H9 (cell line): ENCODE data around the gene SETD7. TPM values are rescaled to one million over a fixed set of nuclear protein-coding genes. Genes with fewer than 3 reads are reported as not detected.

Experiments used
- DNase-seq: peaks from one replicate; pipeline ENCODE4 v3.0.0-alpha.2; 2017
- H2AFZ ChIP-seq: one replicate; pipeline ENCODE4 v1.6.1; 2013; ENCODE audit warnings: mild to moderate bottlenecking, low read length, control low read depth, moderate library complexity
- H2AK5ac ChIP-seq: 2 replicates; pipeline ENCODE4 v1.6.1; 2013; ENCODE audit warnings: low read length, control low read depth, mixed read lengths; ENCODE audit not compliant: insufficient read length
- H2BK120ac ChIP-seq: one replicate; pipeline ENCODE4 v1.6.1; 2013; ENCODE audit warnings: low read depth, mild to moderate bottlenecking, low read length, control low read depth, inconsistent platforms; ENCODE audit not compliant: poor library complexity, severe bottlenecking
- H2BK12ac ChIP-seq: 2 replicates; pipeline ENCODE4 v1.6.1; 2013; ENCODE audit warnings: low read length, control low read depth, mixed read lengths, low read depth; ENCODE audit not compliant: insufficient read length
- H2BK15ac ChIP-seq: 2 replicates; pipeline ENCODE4 v1.6.1; 2013; ENCODE audit warnings: low read depth, low read length, control low read depth
- H2BK20ac ChIP-seq: one replicate; pipeline ENCODE4 v1.6.1; 2013; ENCODE audit warnings: low read depth, mild to moderate bottlenecking, low read length, control low read depth, inconsistent platforms; ENCODE audit not compliant: poor library complexity, severe bottlenecking
- H2BK5ac ChIP-seq: 2 replicates; pipeline ENCODE4 v1.6.1; 2013; ENCODE audit warnings: low read length, control low read depth, mixed read lengths; ENCODE audit not compliant: insufficient read length
- H3K14ac ChIP-seq: 2 replicates; pipeline ENCODE4 v1.6.1; 2013; ENCODE audit warnings: low read length, control low read depth; ENCODE audit not compliant: insufficient read depth
- H3K18ac ChIP-seq: 2 replicates; pipeline ENCODE4 v1.6.1; 2013; ENCODE audit warnings: low read depth, mild to moderate bottlenecking, mixed read lengths, low read length, control low read depth; ENCODE audit not compliant: insufficient read length
- H3K23ac ChIP-seq: 2 replicates; pipeline ENCODE4 v1.6.1; 2013; ENCODE audit warnings: low read length, control low read depth, mixed read lengths, low read depth; ENCODE audit not compliant: insufficient read length
- H3K23me2 ChIP-seq: 2 replicates; pipeline ENCODE4 v1.6.1; 2013; ENCODE audit warnings: low read depth, mild to moderate bottlenecking, mixed read lengths, low read length, control low read depth; ENCODE audit not compliant: insufficient read length, poor library complexity, severe bottlenecking
- H3K27ac ChIP-seq: 2 replicates; pipeline ENCODE4 v1.5.1; 2013; ENCODE audit warnings: low read length, control low read depth, mixed read lengths, low read depth; ENCODE audit not compliant: insufficient read length
- H3K27me3 ChIP-seq: 2 replicates; pipeline ENCODE4 v1.6.1; 2013; ENCODE audit warnings: low read length, control low read depth, inconsistent platforms; ENCODE audit not compliant: insufficient read depth
- H3K4ac ChIP-seq: 2 replicates; pipeline ENCODE4 v1.6.1; 2013; ENCODE audit warnings: low read depth, mild to moderate bottlenecking, control low read depth, inconsistent platforms, low read length, moderate library complexity
- H3K4me1 ChIP-seq: 2 replicates; pipeline ENCODE4 v1.6.1; 2013; ENCODE audit warnings: low read length, control low read depth, inconsistent platforms; ENCODE audit not compliant: insufficient read depth
- H3K4me2 ChIP-seq: 2 replicates; pipeline ENCODE4 v1.6.1; 2013; ENCODE audit warnings: low read length, control low read depth, mixed read lengths; ENCODE audit not compliant: insufficient read length, insufficient read depth
- H3K56ac ChIP-seq: 2 replicates; pipeline ENCODE4 v1.6.1; 2013; ENCODE audit warnings: low read depth, mild to moderate bottlenecking, mixed read lengths, low read length, control low read depth; ENCODE audit not compliant: insufficient read length
- H3K79me1 ChIP-seq: 2 replicates; pipeline ENCODE4 v1.6.1; 2013; ENCODE audit warnings: low read depth, mild to moderate bottlenecking, moderate library complexity, low read length, control low read depth, inconsistent platforms; ENCODE audit not compliant: insufficient read depth, poor library complexity, severe bottlenecking
- H3K79me2 ChIP-seq: 2 replicates; pipeline ENCODE4 v1.6.1; 2013; ENCODE audit warnings: low read length, control low read depth, inconsistent platforms; ENCODE audit not compliant: insufficient read depth
- H3K9ac ChIP-seq: 2 replicates; pipeline ENCODE4 v1.6.1; 2013; ENCODE audit warnings: low read length, control low read depth, mixed read lengths; ENCODE audit not compliant: insufficient read length; ENCODE audit errors: extremely low read depth
- H3K9me3 ChIP-seq: one replicate; pipeline ENCODE4 v1.6.1; 2013; ENCODE audit warnings: low read depth, low read length, inconsistent platforms; ENCODE audit not compliant: control insufficient read depth
- H3T11ph ChIP-seq: one replicate; pipeline ENCODE4 v1.6.1; 2013; ENCODE audit warnings: mild to moderate bottlenecking, low read length, control low read depth, inconsistent platforms
- H4K20me1 ChIP-seq: one replicate; pipeline ENCODE4 v1.6.1; 2013; ENCODE audit not compliant: control insufficient read depth, insufficient read length, insufficient read depth
- H4K5ac ChIP-seq: 2 replicates; pipeline ENCODE4 v1.6.1; 2013; ENCODE audit warnings: low read depth, mild to moderate bottlenecking, mixed read lengths, low read length, control low read depth; ENCODE audit not compliant: insufficient read length
- H4K8ac ChIP-seq: replicated peaks from 2 replicates; pipeline ENCODE4 v1.6.1; 2013; ENCODE audit warnings: low read length, control low read depth, mixed read lengths, low read depth; ENCODE audit not compliant: insufficient read length
- H4K91ac ChIP-seq: 2 replicates; pipeline ENCODE4 v1.6.1; 2013; ENCODE audit warnings: low read depth, mild to moderate bottlenecking, moderate library complexity, mixed read lengths, low read length, control low read depth; ENCODE audit not compliant: insufficient read length
- H3K27ac Mint-ChIP-seq, 3 experiments: 2 replicates in 2 of 3; 3 replicates in 1 of 3; pipeline ENCODE4 v1.8.0; 2020 to 2021; ENCODE audit warnings: mixed read lengths in 3 of 3, mild to moderate bottlenecking in 1 of 3, moderate library complexity in 1 of 3
- H3K27me3 Mint-ChIP-seq: 2 replicates; pipeline ENCODE4 v1.8.0; 2021; ENCODE audit warnings: low read depth, mild to moderate bottlenecking, moderate library complexity, mixed read lengths
- H3K36me3 Mint-ChIP-seq, 3 experiments: 2 replicates in 2 of 3; 3 replicates in 1 of 3; pipeline ENCODE4 v1.8.0; 2020 to 2021; ENCODE audit warnings: low read depth in 3 of 3, mixed read lengths in 3 of 3; ENCODE audit not compliant: insufficient read depth in 1 of 3
- H3K4me1 Mint-ChIP-seq, 2 experiments: 2 replicates each; pipeline ENCODE4 v1.8.0; 2020; ENCODE audit warnings: mixed read lengths in 2 of 2
- H3K4me3 Mint-ChIP-seq, 2 experiments: 2 replicates in 1 of 2; 3 replicates in 1 of 2; pipeline ENCODE4 v1.8.0; 2020 to 2021; ENCODE audit warnings: mild to moderate bottlenecking in 2 of 2, mixed read lengths in 2 of 2, moderate library complexity in 1 of 2
- H3K9me3 Mint-ChIP-seq, 2 experiments: 2 replicates in 1 of 2; 3 replicates in 1 of 2; pipeline ENCODE4 v1.8.0; 2020; ENCODE audit warnings: mild to moderate bottlenecking in 2 of 2, mixed read lengths in 2 of 2, moderate library complexity in 1 of 2
- WGBS: extraction: QIAGEN DNeasy Blood & Tissue Kit; methylation state at CpG from one replicate; pipeline ENCODE4 v1.1.7; 2013; ENCODE audit warnings: missing lambda C conversion rate, low lambda C conversion rate, mixed read lengths; ENCODE audit not compliant: insufficient read length; ENCODE audit errors: extremely low coverage; 5-methylcytosine and 5-hydroxymethylcytosine counted together
- total RNA-seq: library from RNA; stranded (reverse); gene quantifications from 2 replicates; pipeline ENCODE4 v1.2.1, GENCODE V29; 2021
- TF ChIP-seq, protein P1 (sequence below): fragments of 200-600 bp; sonication (generic); conservative IDR thresholded peaks from 3 replicates; pipeline ENCODE4 v1.8.0; 2021; ENCODE audit warnings: antibody characterized with exemption, mild to moderate bottlenecking

The SETD7 gene
- total RNA-seq, 1 experiment from 2014 or later = 1.5 TPM

- Histone ChIP-seq H2BK5ac (no peak overlapping the region), H2BK12ac (no peak overlapping the region), H3K23me2 (no peaks in the 10 kb centered on the region), H3K27ac (no peak overlapping the region), H3K14ac (no peak overlapping the region), H3K18ac (no peak overlapping the region), H4K20me1 (no peaks in the 10 kb centered on the region), H3K56ac (no peak overlapping the region), H3K4me2 (no peak overlapping the region), H2BK120ac (no peak overlapping the region), H4K5ac (no peak overlapping the region), H3K4ac (no peak overlapping the region), H3K27me3 (no peaks in the 10 kb centered on the region), H2BK15ac (no peak overlapping the region), H2AFZ (no peak overlapping the region), H3T11ph (no peak overlapping the region), H3K23ac (no peak overlapping the region), H3K9me3 (no peaks in the 10 kb centered on the region), H3K9ac (no peak overlapping the region), H3K79me2 (no peaks in the 10 kb centered on the region), H2AK5ac (no peak overlapping the region), H4K91ac (no peak overlapping the region), H3K4me1 (no peaks in the 10 kb centered on the region; the same call in 1 of the 2 replicates), H4K8ac (no peak overlapping the region), H3K79me1 (no peaks in the 10 kb centered on the region), H2BK20ac (no peak overlapping the region)
- Mint-ChIP-seq H3K4me1 (peaks cover 17 to 25% of the 10 kb centered on the region in 2 experiments), H3K27ac (no peak overlapping the region; a peak in 1 of 7 replicates), H3K36me3 (no peaks in the 10 kb centered on the region), H3K4me3 (no peak overlapping the region), H3K27me3 (no peaks in the 10 kb centered on the region; the same call in none of the 2 replicates), H3K9me3 (no peaks in the 10 kb centered on the region)
- WGBS = no CpG with 5 or more reads among the region's 9 CpGs
- no peak for DNase-seq
- TF ChIP-seq, protein P1, sequence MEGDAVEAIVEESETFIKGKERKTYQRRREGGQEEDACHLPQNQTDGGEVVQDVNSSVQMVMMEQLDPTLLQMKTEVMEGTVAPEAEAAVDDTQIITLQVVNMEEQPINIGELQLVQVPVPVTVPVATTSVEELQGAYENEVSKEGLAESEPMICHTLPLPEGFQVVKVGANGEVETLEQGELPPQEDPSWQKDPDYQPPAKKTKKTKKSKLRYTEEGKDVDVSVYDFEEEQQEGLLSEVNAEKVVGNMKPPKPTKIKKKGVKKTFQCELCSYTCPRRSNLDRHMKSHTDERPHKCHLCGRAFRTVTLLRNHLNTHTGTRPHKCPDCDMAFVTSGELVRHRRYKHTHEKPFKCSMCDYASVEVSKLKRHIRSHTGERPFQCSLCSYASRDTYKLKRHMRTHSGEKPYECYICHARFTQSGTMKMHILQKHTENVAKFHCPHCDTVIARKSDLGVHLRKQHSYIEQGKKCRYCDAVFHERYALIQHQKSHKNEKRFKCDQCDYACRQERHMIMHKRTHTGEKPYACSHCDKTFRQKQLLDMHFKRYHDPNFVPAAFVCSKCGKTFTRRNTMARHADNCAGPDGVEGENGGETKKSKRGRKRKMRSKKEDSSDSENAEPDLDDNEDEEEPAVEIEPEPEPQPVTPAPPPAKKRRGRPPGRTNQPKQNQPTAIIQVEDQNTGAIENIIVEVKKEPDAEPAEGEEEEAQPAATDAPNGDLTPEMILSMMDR = no peak
Measured at GRCh38 chr4:139506774-139507173, 49.2 kb downstream of the SETD7 start.
